ENCODE results near the gene RNF151. TPM values are rescaled to one million over a fixed set of nuclear protein-coding genes. Genes with fewer than 3 reads are reported as not detected.

RNF151 gene
- total RNA-seq, 4 donors from 2014 or later: not detected

DNA sequence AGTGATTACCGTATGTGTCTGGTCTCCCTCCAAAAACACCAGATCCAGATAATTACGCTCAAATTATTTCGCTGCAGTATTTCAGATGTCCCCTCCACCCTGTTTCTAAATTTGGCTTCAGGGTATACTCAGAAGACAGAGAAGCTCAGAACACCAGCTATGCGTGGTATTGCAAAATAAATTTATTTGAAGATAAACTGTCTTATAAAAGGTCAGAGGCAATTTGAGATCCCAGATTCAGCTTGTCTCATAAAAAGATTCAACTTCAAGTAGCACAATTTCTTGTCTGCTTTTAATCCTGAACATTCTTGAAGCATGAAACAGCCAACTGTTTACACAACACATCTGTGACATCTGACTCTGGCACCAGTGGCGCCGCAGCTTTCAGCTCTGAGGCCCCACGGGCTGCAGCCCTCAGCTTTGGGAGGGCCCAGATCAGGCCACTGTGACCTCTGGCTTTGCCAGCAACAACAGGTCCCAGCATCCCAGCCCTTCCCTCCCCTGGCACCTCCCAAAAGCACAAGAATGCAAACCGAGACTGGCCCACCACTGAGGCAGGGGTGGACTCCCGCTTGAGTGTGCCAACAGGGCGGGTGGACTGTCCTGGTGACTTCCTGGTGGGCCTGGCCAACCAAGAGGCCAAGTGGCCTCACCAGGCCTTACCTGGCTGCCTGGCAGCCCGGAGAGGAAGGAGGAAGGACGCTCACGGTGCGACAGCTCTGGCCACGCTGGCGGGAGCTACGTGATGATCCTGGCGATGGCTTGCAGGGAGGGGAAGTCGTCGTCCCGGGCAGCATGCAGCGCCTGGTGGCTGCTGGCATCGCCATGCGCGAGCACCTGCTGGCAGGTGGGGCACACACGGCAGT lies 31.1 kb downstream of the RNF151 start:
- peak overlapping the region in 1 of 4 donors; percentile 54 for H3K27ac ChIP-seq
- peaks cover 0 to 64% of the 10 kb centered on the region in 2 donors for H3K36me3 ChIP-seq
- no peak overlapping the region for H3K4me3 ChIP-seq
- TF ChIP-seq POLR2AphosphoS5 (IDR thresholded peaks at IDR 0.05) (no peak), EP300 (IDR thresholded peaks at IDR 0.05) (no peak), CTCF (IDR thresholded peaks at IDR 0.05) (no peak), POLR2A (IDR thresholded peaks at IDR 0.05) (no peak)
- ATAC-seq: peak; percentile 45
- peaks cover 3% of the 10 kb centered on the region for H3K27me3 ChIP-seq
- H3K9me3 ChIP-seq: no peaks in the 10 kb centered on the region
- H3K4me1 ChIP-seq: peaks cover 0 to 9% (median 5%) of the 10 kb centered on the region in 3 donors
- WGBS, 2 donors (ENCODE audit: low coverage in 1 of 2): 47 to 55% methylated on average over 2 to 8 of the region's 26 CpGs

DNA sequence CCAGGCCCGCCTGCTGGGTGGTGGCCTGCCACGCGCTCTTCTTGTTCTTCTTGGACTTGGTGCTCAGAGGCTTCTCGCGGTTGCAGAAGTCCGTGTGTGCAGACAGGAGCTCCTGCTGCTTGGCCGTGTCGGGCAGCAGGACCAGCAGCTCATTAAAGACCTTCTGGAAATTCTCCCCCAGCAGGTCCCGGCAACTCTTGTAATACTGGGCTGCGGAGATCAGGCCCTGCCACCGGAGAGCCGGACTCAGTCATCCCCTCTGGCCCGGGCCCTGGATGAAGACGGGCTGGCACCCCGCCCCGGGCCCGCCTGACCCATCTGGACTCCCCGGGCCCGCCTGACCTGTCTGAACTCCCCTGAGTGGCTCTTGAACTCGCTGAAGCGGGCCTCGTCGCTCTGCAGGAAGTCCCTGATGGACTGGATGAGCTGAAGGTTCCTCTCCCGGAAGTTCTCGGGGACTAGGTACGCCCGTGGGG lies 31.7 kb downstream of the RNF151 start:
- Histone ChIP-seq H3K27ac (peak overlapping the region in 1 of 4 donors; percentile 29), H3K36me3 (peaks cover 0 to 70% of the 10 kb centered on the region in 2 donors), H3K9me3 (no peaks in the 10 kb centered on the region), H3K4me3 (no peak overlapping the region), H3K27me3 (no peaks in the 10 kb centered on the region), H3K4me1 (peaks cover 0 to 12% (median 5%) of the 10 kb centered on the region in 3 donors)
- TF ChIP-seq POLR2A (IDR thresholded peaks at IDR 0.05): no peak
- no peak for TF ChIP-seq EP300 (IDR thresholded peaks at IDR 0.05)
- no peak for TF ChIP-seq POLR2AphosphoS5 (IDR thresholded peaks at IDR 0.05)
- TF ChIP-seq CTCF (IDR thresholded peaks at IDR 0.05): no peak
- ATAC-seq: no peak
- no CpG with 5 or more reads among the region's 27 CpGs for WGBS, 2 donors (ENCODE audit: low coverage in 1 of 2)

GRCh38 chr16:1998852-1999801 lies 32.5 kb downstream of the RNF151 start:
- Histone ChIP-seq H3K9me3 (no peaks in the 10 kb centered on the region), H3K36me3 (peaks cover 0 to 72% of the 10 kb centered on the region in 2 donors), H3K27me3 (no peaks in the 10 kb centered on the region), H3K4me1 (peaks cover 0 to 20% (median 12%) of the 10 kb centered on the region in 3 donors), H3K4me3 (no peak overlapping the region), H3K27ac (no peak overlapping the region)
- TF ChIP-seq CTCF (IDR thresholded peaks at IDR 0.05): no peak
- no peak for TF ChIP-seq POLR2A (IDR thresholded peaks at IDR 0.05)
- TF ChIP-seq EP300 (IDR thresholded peaks at IDR 0.05): no peak
- TF ChIP-seq POLR2AphosphoS5 (IDR thresholded peaks at IDR 0.05): no peak
- WGBS, 2 donors (ENCODE audit: low coverage in 1 of 2): no CpG with 5 or more reads among the region's 39 CpGs
- no peak for ATAC-seq

DNA sequence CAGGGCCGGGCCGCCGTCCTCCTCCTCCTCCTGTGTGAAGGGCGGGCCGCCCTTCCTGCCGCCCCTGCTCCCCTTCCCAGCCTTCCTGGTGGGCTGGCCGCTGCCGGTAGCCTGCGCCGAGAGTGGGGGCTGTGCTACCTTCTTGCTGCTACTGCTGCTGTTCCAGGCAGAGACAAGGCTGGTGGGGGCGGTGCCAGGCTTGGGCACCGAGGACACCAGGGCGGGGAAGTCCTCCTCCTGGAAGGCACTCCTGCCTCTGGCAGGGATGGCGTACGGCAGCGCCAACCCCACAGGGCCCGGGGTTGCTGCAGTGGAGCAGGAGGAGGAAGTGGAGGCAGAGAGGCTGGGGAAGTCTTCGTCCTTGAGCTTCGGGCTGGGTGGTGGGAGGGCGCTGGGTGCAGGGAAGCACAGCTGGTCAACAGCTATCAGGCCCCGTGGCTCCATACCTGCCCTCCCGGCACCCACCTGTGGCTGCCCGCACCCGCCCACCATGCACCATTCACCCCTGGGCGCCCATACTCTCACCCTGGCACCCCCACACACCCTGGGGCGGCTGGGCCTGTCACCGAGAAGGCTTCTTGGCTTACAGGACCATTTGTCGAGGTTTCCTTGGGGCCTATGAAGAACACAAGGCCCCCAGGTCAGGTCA lies 33.3 kb downstream of the RNF151 start:
- WGBS, 2 donors (ENCODE audit: low coverage in 1 of 2): 80% methylated on average over 4 of the region's 28 CpGs; no CpG with 5 or more reads in 1 of the 2 donors
- ATAC-seq: no peak
- H3K27me3 ChIP-seq: no peaks in the 10 kb centered on the region
- no peak overlapping the region for H3K4me3 ChIP-seq
- H3K36me3 ChIP-seq: peaks cover 0 to 78% of the 10 kb centered on the region in 2 donors
- H3K27ac ChIP-seq: no peak overlapping the region
- TF ChIP-seq CTCF (IDR thresholded peaks at IDR 0.05) (no peak), POLR2A (IDR thresholded peaks at IDR 0.05) (no peak), POLR2AphosphoS5 (IDR thresholded peaks at IDR 0.05) (no peak)
- H3K9me3 ChIP-seq: no peaks in the 10 kb centered on the region
- H3K4me1 ChIP-seq: peaks cover 0 to 28% (median 16%) of the 10 kb centered on the region in 3 donors
